Measurements from ENCODE around the gene SULF2.

SULF2 gene

GRCh38 chr20:47737923-47738322 is 47.4 kb downstream of the SULF2 start:
- no peak for DNase-seq (ENCODE audit: low read depth in 4 of 4, low spot score in 1 of 4)

DNA sequence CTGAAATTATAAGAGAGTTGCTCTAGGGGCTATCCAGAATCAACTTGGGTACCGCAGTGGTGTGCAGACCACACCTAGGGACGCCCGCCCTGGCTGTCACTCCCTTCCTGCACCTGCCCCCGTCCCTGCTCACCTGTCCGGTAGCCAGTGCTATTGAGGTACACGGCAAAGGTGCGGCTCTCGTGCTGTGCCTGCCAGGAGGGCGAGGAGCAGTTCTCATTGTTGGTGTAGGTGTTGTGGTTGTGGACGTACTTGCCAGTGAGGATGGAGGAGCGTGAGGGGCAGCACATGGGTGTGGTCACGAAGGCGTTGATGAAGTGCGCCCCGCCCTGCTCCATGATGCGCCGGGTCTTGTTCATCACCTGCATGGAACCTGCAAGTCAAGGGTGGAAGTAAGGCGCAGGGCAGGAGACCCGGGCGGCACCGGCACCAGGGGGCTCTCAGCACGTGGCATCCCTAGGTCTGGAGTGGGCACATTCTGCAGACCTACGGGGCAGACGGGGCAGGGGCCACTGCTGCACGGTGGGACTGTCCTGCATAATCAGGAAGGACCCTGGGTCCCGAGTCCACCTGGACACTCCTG is 48.6 kb downstream of the SULF2 start:
- DNase-seq (ENCODE audit: low read depth in 4 of 4, low spot score in 1 of 4) = no peak

- no peak for DNase-seq (ENCODE audit: low read depth in 4 of 4, low spot score in 1 of 4)
These were observed 49.6 kb downstream of the SULF2 start for GRCh38 chr20:47735412-47736400.

GRCh38 chr20:47734870-47735269 is 50.4 kb downstream of the SULF2 start:
- no peak for DNase-seq (ENCODE audit: low read depth in 4 of 4, low spot score in 1 of 4)

- DNase-seq (ENCODE audit: low read depth in 4 of 4, low spot score in 1 of 4) = no peak
These were observed 51.4 kb downstream of the SULF2 start for GRCh38 chr20:47733892-47734291.

- DNase-seq (ENCODE audit: low read depth in 4 of 4, low spot score in 1 of 4) = no peak
These were observed 54.5 kb downstream of the SULF2 start for GRCh38 chr20:47730744-47731143.

- DNase-seq (ENCODE audit: low read depth in 4 of 4, low spot score in 1 of 4) = no peak
These were observed 55.8 kb downstream of the SULF2 start for GRCh38 chr20:47729472-47729871.

DNA sequence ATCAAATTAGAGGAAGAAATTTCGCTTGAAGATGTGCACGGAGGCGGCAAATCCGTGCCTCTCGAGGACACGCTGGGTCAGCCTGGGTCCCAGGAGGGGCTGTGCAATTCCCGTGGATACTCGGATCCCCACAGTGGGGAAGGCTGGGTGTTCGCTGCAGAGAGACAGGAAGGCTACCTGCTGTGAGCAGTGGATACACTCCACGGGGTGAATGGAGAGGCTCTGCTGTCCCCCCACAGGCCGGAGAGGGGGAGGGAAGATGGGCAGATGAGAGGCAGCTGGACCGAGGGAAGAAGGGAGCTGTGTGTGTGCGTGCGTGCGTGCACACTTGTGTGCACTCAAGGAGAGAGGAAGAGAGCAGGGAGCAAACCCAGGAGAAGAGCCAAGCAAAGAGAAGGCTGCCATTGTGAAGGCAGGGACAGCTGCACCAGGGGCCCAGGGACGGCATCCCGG is 57.3 kb downstream of the SULF2 start:
- no peak for DNase-seq (ENCODE audit: low read depth in 4 of 4, low spot score in 1 of 4)

DNA sequence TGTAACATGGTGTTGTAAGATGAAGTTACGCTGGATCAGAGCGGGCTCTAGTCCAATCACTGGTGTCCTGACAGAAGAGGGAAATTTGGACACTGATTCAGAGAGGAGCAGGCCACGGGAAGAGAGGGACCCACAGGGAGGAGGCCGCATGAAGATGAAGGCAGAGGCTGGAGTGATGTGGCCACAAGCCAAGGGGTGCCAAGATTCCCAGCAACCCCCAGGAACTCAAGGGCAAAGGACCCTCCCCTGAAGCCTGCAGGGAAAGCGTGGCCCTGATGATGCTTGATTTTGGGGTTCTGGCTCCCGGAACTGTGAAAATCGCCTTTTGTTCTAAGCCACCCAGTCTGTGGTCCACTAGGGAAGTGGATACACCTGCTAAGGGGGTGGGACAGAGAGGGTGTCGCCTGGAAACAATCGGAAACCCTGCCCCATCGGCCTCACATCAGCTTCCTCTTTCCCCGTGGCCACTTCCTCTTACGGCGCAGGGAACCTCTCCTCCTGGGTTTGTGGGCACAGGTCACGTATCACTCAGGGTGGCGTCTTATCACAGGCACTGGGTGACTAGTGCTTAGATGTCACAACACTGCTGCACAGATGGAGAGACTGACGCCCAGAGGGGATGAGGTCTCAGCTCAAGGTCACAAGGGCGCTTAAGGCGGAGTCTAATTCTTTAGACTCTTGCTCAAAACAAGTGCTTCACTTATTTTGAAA is 58.0 kb downstream of the SULF2 start:
- peak in 3 of 4 experiments; percentile 22 to 66 (median 37) for DNase-seq (ENCODE audit: low read depth in 4 of 4, low spot score in 1 of 4)

DNA sequence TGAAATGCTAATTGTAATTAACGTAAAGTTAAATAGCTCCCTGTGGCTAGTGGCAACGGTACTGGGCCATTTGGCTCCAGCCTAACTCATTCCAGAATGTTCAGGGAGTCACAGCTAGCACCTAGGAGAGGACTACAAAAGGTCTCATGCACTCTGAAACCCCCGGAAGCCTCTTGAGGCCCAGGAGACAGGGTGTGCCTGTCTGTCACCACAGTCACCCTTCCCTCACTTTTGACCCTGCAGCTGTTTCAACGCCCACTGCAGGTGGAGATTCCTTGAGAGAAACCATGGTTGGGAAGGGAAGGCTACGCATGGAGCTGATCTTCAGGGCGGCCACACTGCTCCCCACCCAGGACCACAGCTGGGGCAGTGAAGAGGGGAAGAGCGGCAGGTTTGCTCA is 58.6 kb downstream of the SULF2 start:
- no peak for DNase-seq (ENCODE audit: low read depth in 4 of 4, low spot score in 1 of 4)

DNA sequence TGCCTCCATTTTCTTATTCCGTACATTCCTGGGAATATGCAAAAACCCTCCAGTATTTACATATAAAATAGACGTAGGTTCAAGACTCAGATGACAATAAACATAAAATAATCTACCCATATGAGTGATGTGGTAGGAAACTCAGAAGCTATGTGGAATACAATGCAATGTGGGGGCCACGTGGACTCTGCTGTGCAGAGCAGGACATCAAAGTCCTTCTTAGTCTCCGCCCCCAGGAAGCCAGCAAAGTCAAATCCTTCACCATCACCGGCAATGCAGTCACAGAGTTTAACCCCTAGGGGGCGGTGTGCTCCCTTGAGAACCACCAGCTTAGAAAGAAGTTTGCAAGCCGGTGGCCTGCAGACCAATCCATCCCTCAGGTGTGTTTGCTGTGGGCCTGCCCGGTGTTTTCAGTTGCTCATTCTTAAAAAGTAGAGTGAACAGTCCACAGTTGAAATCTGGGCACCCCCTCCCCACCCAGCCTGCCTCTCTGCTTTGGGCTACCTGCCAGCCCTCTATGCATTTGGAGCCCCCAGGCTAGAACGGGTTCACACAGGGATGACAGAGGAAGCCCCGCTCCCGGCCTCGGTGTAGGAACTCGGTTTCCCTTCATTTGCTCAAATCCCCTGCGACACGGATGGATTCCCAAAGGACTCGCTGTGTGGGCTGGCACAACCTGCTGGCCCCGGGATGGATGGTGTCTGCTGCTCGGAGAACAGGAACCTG is 59.9 kb downstream of the SULF2 start:
- peak; percentile 48 to 67 (median 62) for DNase-seq (ENCODE audit: low read depth in 4 of 4, low spot score in 1 of 4)

DNA sequence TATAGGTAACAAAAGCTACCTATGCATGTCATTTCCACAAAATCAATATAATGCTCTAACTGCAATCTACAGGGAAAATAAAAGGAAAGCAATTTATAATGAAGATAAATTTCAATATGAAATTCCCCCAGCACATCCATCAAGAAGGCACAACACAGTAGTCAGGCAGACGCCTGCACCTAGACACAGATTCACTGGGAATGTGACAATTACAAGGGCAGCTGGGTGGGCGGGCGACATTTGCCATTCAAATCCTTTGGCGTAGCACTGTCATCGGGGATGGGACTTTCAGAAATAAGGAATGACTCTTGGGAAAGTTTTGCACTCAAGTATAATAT is 60.4 kb downstream of the SULF2 start:
- DNase-seq (ENCODE audit: low read depth in 4 of 4, low spot score in 1 of 4) = no peak

- no peak for DNase-seq (ENCODE audit: low read depth in 4 of 4, low spot score in 1 of 4)
These were observed 60.9 kb downstream of the SULF2 start for GRCh38 chr20:47724396-47724795.

DNA sequence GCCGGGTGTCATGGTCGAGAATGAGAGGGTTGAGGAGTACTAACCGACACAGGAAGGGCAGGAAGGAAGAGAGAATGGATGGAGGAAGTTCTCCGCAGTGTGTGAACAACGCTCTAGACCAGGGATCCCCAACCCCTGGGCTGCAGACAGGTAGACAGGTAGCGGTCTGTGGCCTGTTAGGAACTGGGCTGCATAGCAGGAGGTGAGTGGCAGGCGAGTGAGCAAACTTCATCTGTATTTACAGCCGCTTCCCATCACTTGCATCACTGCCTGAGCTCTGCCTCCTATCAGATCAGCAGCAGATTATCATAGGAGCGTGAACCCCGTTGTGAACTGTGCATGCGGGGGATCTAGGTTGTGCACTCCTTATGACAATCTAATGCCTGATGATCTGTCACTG is 62.0 kb downstream of the SULF2 start:
- DNase-seq (ENCODE audit: low read depth in 4 of 4, low spot score in 1 of 4) = no peak

GRCh38 chr20:47720636-47721427 is 64.4 kb downstream of the SULF2 start:
- DNase-seq (ENCODE audit: low read depth in 4 of 4, low spot score in 1 of 4) = no peak

DNA sequence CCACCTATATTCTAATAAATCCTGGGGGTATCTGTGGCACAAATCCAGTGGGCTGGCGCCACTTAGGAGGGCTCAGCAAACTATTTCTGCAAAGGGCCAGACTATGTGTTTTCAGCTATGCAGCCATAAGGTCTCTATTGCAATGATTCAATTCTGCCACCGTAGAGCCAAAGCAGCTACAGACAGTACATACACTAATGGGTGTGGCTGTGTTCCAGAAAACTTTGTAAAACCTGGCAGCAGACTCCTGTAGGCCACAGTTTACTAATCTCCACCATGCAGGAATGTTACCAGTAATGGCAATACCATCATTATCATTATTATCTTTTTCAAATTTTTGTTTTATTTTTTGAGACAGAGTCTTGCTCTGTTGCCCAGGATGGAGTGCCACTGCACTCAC is 65.7 kb downstream of the SULF2 start:
- DNase-seq (ENCODE audit: low read depth in 4 of 4, low spot score in 1 of 4) = no peak

- DNase-seq (ENCODE audit: low read depth in 4 of 4, low spot score in 1 of 4) = no peak
These were observed 66.1 kb downstream of the SULF2 start for GRCh38 chr20:47719211-47719610.

- no peak for DNase-seq (ENCODE audit: low read depth in 4 of 4, low spot score in 1 of 4)
These were observed 66.9 kb downstream of the SULF2 start for GRCh38 chr20:47718398-47718797.

DNA sequence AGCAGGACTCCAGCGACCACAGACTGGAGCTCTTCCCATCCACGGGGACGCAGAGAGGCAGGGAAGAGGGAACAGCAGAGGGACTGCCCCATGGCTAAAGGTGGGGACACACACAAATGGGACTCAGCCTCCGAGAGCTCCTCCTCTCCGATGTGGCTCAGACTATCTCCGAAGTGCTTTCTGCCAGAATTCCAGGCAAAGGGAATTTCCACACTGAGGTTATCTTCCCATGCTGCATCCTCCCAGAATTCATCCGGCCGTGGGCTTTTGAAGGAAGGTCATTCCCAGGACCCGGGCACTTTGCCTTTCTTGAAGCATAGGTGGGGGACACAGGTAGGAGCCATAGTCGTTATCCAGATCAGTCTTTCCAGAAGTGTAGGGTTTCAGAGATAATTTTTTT is 67.9 kb downstream of the SULF2 start:
- DNase-seq (ENCODE audit: low read depth in 4 of 4, low spot score in 1 of 4) = no peak

GRCh38 chr20:47713878-47714450 is 71.3 kb downstream of the SULF2 start:
- no peak for DNase-seq (ENCODE audit: low read depth in 4 of 4, low spot score in 1 of 4)

Measured in stimulated activated CD4-positive, alpha-beta T cell treated with anti-CD3 and anti-CD28 coated beads, Interleukin-1b, Interleukin-23, amount 100 ng/mL, for 24 hours (primary cell).